GM10266 (cell line): ENCODE measurements around the gene CREG1.

ENCODE experiments used
- DNase-seq: peaks from one replicate; pipeline ENCODE4 v3.0.0; 2012; ENCODE audit errors: extremely low spot score
- TF ChIP-seq, protein P1 (sequence below): IDR thresholded peaks from 2 replicates; pipeline ENCODE4 v1.5.1; 2012; ENCODE audit warnings: mild to moderate bottlenecking, low read depth; ENCODE audit not compliant: control insufficient read depth, insufficient read depth; ENCODE audit errors: missing control alignments

CREG1 gene

GRCh38 chr1:167532375-167532774, 21.2 kb downstream of the CREG1 start:
- TF ChIP-seq, protein P1, sequence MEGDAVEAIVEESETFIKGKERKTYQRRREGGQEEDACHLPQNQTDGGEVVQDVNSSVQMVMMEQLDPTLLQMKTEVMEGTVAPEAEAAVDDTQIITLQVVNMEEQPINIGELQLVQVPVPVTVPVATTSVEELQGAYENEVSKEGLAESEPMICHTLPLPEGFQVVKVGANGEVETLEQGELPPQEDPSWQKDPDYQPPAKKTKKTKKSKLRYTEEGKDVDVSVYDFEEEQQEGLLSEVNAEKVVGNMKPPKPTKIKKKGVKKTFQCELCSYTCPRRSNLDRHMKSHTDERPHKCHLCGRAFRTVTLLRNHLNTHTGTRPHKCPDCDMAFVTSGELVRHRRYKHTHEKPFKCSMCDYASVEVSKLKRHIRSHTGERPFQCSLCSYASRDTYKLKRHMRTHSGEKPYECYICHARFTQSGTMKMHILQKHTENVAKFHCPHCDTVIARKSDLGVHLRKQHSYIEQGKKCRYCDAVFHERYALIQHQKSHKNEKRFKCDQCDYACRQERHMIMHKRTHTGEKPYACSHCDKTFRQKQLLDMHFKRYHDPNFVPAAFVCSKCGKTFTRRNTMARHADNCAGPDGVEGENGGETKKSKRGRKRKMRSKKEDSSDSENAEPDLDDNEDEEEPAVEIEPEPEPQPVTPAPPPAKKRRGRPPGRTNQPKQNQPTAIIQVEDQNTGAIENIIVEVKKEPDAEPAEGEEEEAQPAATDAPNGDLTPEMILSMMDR = no peak
- no peak for DNase-seq

DNA sequence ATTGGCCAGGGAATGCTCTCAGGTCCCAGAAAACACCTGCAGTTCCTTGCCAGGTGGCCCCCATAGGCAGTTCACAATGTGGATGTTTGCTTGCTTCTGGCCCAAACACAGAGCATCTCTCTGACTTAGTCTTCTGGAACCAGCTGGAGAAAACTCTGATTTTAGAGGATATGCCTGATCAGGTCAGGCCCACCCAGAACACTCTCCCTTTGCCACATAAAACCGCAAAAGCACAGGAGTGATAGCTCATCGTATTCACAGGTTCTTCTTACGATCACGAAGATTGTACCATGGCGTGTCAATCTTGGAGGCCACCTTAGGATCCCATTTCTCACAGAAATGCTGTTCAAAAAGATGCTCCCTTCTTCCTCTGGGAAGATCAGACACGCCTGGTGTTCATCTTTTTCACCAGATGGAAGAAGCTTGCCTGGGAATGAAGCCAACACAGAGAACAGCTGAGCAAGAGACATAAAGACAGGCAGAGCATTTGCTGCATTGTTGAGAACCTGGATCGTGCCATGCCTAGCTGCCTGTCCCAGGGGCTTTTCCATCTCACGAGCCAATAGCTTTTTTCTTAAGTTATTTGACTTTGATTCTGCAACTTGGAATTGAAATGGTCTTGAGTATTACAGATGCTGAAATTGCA, 23.6 kb downstream of the CREG1 start:
- DNase-seq = no peak
- TF ChIP-seq, protein P1 = no peak

DNA sequence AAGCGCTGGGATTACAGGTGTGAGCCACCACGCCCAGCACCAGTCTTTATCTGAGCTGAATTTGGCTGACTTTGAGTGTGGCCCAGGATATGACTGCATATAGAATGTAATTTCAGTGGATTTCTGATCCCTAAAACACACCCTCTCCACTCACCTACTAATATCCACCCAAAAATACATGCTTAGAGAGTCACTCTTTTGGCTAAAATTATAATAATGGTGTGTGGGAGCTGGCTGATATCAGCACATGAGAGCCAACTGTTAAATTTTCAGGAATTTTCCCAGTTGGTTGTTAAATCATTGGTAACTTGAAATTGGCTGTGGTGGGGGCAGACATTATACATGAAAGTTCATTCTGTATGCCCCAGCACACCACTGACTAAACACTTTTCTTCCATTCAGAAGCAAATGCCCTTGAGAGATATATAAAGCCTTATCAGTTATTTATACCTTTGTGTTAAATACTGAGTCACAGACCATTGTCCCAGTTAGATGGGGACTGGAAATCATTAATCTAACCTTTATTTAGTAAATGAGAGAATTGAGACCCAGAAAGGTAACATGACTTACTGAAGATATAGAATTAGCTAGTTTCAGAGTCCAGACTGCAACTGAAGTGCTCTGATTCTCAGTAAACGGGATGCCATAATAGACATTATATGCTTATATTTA, 25.4 kb downstream of the CREG1 start:
- DNase-seq = no peak
- TF ChIP-seq, protein P1 = no peak

GRCh38 chr1:167526667-167527383, 26.7 kb downstream of the CREG1 start:
- TF ChIP-seq, protein P1 = no peak
- DNase-seq = no peak

GRCh38 chr1:167524651-167525050, 28.9 kb downstream of the CREG1 start:
- DNase-seq = no peak
- TF ChIP-seq, protein P1 = no peak

GRCh38 chr1:167522246-167522645, 31.3 kb downstream of the CREG1 start:
- no peak for DNase-seq
- TF ChIP-seq, protein P1 = no peak
